Prostate gland (tissue), 2 donors: ENCODE results near the gene DLX4.

Experiments used
- CTCF ChIP-seq, 4 experiments: fragments of 200-600 bp in 2 of 4; fragments of 450-650 bp in 2 of 4; sonication (generic) in 2 of 4; IDR thresholded peaks; 1 replicate in 3 of 4; 2 replicates in 1 of 4; pipeline ENCODE4 v1.5.1; 2016 to 2019; ENCODE audit warnings: antibody characterized with exemption in 4 of 4, mild to moderate bottlenecking in 2 of 4, moderate library complexity in 2 of 4
- POLR2A ChIP-seq: fragments of 450-650 bp; IDR thresholded peaks from one replicate; pipeline ENCODE4 v1.6.1; 2016; ENCODE audit warnings: antibody characterized with exemption, mild to moderate bottlenecking
- POLR2AphosphoS5 ChIP-seq: sonication (generic); formaldehyde crosslinking; IDR thresholded peaks from one replicate; pipeline ENCODE4 v1.6.1; 2017; ENCODE audit warnings: antibody characterized with exemption

DNA sequence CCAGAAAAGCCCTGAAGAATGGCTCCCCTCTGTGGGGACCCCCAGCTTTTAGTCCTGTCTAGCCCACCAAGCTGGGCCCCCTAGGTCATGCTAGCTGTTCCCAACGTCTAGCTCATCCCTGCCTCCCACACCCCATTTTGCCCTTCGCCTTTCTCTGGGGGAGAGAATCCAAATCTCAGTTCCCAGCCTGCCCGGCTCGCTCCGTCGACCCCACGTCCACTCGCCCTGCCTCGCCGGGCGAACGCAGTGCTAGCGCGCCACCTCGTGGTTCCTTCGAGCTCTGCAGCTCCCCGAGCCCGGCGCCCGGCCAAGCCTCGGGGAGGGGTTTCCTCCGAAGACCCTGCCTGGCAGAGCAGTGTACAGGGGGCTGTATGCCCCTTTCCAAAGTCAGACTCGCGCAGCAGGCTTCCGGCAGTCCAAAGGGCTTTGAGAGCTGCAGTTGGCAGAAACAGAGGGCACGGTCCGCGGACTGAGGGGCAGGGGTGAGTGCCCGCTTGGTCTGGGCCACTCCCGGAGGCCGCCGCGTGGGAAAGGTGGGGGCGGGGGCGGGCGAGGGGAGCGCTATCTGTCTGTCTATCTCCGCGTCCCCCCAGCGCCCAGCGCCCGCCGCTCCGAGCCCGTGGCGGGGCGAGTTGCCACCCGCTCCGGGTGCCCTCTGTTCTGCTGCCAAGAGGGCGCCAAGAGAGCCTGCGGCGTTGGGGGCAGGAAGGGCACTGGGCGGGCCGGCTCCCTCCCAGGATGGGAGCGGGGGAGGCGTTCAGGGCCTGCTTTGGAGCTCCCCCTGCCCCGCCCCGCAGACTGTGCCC lies 27.7 kb downstream of the DLX4 start:
- TF ChIP-seq CTCF (IDR thresholded peaks at IDR 0.05): peak; percentile 97
- TF ChIP-seq POLR2A: no peak
- TF ChIP-seq POLR2AphosphoS5: no peak
